Measurements from ENCODE around the gene FGR.
"Not testable (repeated sequence)": the region's sequence is repeated elsewhere in the genome, so short reads cannot be mapped to it uniquely, and the experiment has no call there.

FGR gene

DNA sequence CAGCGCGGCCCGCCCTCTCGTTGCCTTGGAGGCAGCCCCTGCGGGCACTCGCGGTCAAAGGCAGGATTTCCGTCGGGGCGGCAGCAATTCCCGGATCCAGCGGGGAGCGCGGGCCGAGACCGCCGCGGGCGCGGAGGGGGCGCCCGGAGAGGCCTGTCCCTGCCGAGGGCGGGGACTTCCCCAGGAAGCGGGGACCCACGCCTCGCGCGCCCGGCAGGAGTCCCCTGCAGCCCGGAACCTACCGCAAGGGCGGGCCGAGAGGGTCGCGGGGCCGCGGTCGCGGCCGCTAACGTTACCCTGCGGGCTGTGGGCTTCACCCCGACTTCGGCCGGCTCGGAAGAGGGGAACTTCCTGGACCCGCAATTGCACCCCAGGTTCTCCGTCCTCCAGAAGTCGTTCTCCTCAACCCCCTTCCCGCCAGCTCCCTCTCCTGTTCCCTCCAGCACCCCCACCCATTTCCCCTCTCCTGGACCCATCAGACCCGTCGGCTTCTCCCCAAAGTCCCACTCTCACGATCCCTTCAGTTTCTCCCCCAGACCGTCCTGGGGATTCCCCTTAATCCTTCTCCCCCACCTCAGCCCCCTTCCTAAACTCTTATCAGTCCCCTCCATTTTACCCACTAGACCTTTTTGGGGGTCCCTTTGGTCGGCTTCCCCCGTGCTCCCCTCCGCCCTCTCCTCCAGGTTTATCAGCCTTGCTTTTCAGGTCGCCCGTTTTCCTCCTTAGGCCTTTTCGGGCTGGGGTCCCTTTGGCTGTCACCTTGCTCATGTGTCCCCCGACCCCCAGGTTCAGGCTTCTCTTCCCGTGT lies 604 bp downstream of the FGR start:
- DNase-seq = no peak

DNA sequence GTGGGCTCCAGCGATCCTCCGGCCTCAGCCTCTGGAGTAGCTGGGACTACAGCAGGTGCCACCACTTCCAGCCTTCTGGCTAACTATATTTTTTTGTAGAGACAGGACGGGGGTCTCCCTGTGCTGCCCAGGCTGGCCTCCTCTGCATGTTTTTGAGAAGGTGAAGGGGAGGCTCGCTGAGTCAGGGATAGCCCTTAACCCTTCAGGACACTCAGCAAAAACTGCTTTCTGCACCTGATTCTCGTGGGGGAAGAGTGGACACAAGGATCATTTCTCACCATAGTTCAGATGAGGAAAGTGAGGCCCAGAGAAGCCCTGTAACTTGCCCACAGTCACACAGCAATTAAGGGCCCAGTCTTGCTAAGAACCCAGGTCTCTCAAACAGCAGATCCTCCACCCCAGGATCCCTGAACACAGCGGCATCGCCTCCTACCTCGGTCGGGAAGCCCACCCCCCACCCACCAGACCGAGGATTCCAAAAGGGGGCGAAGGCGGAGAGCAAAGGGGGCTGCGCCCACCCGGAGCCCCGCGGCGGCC lies 1.3 kb downstream of the FGR start:
- DNase-seq = no peak

- DNase-seq = no peak
Measured at GRCh38 chr1:27633298-27633610, 1.7 kb downstream of the FGR start.

GRCh38 chr1:27632387-27633297 lies 2.3 kb downstream of the FGR start:
- DNase-seq = no peak

- no peak for DNase-seq
Measured at GRCh38 chr1:27630859-27631491, 4.0 kb downstream of the FGR start.

- no peak for DNase-seq
Measured at GRCh38 chr1:27628712-27629111, 6.3 kb downstream of the FGR start.

- DNase-seq = not testable (repeated sequence)
Measured at GRCh38 chr1:27627733-27628132, 7.3 kb downstream of the FGR start.

GRCh38 chr1:27627061-27627460 lies 7.9 kb downstream of the FGR start:
- no peak for DNase-seq

GRCh38 chr1:27626031-27626935 lies 8.7 kb downstream of the FGR start:
- DNase-seq = no peak

DNA sequence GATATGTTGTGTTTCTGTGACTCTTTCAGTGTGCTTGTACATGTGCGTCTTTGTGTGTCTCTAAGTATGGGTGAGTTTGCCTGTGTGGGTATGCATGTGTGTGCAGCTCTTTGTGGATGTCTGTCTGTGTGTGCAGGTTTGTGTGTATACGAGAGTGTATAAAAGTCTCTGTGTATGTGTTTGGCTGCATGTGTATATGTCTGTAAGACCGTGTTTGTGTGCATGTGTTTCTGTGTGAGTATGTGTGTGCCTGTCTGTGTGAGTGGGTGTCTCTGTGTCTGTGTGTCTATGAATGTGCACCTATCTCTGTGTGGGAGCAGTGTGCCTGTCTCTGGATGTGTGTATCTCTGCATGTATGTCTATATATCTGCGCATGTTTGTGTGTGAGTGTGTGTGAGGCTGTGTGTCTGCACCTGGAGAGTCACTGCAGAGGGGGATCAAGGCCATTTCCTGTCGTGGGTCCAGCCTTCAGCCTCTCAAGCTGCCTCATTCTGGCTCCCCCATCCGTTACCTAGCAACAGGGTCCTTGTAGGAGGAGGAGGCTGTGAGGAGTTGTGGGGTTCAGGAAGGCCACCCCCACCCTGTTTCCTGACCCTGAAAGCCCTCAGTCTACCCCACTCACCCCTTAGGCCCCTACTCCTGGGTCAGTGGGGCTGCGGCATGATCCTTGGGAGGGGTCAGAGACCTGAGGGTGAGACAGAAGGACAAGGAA lies 10.4 kb downstream of the FGR start:
- DNase-seq = no peak

DNA sequence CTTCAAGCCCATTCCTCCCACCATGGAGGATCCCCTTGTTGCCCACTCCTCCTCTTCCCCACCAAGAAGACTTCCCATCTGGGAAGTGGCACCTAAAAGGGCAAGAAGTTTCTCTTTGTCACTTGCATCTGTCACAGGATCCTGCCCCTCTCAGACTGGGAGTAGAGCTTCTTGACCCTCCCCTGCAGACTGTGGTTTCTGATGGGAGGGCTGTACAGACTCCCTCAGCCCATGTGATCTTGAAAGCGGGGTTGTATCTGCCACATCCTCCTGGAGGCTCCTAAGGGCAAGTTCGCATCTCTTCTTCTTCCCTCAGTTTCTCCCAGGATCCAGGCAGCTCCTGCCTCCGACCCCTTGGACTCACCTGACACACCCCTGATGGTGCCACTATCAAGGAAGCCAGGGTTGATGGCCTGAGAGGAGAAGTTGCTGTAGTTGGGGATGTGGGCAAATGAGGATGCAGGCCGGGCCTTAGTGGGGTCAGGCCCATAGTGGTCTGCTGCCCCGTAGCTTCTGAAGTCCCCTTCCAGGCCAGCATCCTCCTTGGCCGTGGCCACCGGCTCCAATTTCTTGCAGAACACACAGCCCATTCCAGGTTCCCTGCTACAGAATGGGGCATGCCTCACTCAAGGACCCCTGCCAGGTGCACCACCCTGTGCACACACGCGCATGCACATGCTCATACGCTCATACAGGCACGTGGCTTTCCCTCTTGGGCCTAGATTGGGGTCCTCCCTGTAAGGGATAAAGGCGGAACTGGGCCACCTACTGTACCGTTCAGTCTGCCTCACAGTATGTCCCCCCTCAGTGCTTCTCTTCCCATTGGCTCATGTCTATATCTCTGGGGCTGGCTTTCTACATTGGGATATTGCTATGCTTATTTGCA lies 11.4 kb downstream of the FGR start:
- DNase-seq = no peak

DNA sequence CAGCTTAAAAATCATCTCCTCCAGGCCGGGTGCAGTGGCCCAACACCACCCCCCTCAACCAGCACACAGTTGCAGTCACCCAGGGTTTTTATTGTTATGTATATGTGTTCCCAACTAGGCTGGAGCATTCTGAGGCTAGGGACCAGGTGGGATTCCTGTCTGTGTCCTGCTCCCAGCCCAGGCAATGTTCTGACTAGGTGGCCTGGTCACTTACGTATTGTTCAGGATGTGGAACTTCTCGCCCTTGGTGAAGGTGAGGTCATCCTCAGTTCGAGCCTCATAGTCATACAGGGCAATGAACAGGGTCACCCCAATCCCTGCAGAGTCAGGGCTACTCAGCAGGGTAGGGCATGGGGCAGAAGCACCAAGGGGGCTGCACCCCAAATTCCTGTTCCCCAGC lies 12.2 kb downstream of the FGR start:
- DNase-seq = no peak

GRCh38 chr1:27621051-27621920 lies 13.7 kb downstream of the FGR start:
- no peak for DNase-seq

DNA sequence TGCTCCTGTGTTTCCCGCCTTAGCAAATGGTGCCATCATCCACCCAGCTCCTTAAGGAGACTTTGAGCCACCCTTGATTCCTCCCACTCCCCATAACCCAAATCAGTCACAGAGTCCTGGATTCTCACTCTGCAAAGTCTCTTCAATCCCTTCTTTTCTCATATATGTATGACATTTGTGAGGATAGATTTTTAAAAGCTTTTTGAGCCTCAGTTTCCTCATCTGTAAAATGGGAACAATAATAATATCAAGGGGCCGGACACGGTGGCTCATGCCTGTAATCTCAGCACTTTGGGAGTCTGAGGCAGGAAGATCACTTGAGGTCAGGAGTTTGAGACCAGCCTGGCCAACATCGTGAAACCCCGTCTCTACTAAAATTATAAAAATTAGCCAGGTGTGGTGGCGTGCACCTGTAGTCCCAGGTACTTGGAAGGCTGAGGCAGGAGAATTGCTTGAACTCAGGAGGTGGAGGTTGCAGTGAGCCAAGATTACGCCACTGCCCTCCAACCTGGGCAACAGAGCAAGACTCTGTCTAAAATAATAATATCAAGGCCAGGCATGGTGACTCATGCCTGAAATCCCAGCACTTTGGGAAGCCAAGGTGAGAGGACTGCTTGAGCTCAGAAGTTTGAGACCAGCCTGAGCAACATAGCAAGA lies 15.1 kb downstream of the FGR start:
- DNase-seq = not testable (repeated sequence)

- DNase-seq = no peak
Measured at GRCh38 chr1:27618341-27619082, 16.5 kb downstream of the FGR start.

- DNase-seq = no peak
Measured at GRCh38 chr1:27617420-27617819, 17.6 kb downstream of the FGR start.

DNA sequence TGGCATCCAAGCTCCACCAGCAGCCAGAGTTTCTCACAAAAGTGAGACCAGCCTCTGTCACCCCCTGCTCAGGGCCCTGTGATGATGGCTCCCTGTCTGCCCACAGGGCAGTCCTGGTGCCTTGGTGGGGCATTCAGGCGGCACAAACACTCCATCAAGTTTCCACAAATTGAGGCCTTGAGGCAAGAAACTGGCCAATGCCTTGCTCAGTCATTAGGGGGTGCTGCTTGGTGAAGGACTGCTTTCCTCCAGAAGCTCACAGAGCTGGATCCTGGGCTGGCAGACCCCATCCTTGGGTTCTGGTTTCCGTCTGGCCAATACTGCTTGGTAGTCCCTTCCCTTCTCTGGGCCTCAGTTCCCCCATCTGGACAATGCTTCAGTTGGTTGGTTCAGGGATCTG lies 18.5 kb downstream of the FGR start:
- DNase-seq = no peak

Data from NCI-H2171 (cell line).